ENCODE results near the gene PDE8A. TPM values are rescaled to one million over a fixed set of nuclear protein-coding genes. Genes with fewer than 3 reads are reported as not detected.

Gene PDE8A
- total and polyA plus RNA-seq, 4 donors: 11.2 to 47.5 (median 16.6) TPM

GRCh38 chr15:85162237-85162636, 180.6 kb downstream of the PDE8A start:
- TF ChIP-seq HNF4A (conservative IDR thresholded peaks at IDR 0.05): no peak
- TF ChIP-seq, protein P1, sequence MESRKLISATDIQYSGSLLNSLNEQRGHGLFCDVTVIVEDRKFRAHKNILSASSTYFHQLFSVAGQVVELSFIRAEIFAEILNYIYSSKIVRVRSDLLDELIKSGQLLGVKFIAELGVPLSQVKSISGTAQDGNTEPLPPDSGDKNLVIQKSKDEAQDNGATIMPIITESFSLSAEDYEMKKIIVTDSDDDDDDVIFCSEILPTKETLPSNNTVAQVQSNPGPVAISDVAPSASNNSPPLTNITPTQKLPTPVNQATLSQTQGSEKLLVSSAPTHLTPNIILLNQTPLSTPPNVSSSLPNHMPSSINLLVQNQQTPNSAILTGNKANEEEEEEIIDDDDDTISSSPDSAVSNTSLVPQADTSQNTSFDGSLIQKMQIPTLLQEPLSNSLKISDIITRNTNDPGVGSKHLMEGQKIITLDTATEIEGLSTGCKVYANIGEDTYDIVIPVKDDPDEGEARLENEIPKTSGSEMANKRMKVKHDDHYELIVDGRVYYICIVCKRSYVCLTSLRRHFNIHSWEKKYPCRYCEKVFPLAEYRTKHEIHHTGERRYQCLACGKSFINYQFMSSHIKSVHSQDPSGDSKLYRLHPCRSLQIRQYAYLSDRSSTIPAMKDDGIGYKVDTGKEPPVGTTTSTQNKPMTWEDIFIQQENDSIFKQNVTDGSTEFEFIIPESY (IDR thresholded peaks at IDR 0.05): no peak
- TF ChIP-seq RXRA (IDR thresholded peaks at IDR 0.05): no peak
- no peak for TF ChIP-seq FOXA1 (IDR thresholded peaks at IDR 0.05)
- TF ChIP-seq, protein P2, sequence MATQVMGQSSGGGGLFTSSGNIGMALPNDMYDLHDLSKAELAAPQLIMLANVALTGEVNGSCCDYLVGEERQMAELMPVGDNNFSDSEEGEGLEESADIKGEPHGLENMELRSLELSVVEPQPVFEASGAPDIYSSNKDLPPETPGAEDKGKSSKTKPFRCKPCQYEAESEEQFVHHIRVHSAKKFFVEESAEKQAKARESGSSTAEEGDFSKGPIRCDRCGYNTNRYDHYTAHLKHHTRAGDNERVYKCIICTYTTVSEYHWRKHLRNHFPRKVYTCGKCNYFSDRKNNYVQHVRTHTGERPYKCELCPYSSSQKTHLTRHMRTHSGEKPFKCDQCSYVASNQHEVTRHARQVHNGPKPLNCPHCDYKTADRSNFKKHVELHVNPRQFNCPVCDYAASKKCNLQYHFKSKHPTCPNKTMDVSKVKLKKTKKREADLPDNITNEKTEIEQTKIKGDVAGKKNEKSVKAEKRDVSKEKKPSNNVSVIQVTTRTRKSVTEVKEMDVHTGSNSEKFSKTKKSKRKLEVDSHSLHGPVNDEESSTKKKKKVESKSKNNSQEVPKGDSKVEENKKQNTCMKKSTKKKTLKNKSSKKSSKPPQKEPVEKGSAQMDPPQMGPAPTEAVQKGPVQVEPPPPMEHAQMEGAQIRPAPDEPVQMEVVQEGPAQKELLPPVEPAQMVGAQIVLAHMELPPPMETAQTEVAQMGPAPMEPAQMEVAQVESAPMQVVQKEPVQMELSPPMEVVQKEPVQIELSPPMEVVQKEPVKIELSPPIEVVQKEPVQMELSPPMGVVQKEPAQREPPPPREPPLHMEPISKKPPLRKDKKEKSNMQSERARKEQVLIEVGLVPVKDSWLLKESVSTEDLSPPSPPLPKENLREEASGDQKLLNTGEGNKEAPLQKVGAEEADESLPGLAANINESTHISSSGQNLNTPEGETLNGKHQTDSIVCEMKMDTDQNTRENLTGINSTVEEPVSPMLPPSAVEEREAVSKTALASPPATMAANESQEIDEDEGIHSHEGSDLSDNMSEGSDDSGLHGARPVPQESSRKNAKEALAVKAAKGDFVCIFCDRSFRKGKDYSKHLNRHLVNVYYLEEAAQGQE (IDR thresholded peaks at IDR 0.05): no peak
- no peak for TF ChIP-seq YY1 (IDR thresholded peaks at IDR 0.05)
- TF ChIP-seq TAF1 (conservative IDR thresholded peaks at IDR 0.05): no peak
- no peak for TF ChIP-seq HNF4G (IDR thresholded peaks at IDR 0.05)
- no peak for TF ChIP-seq EGR1 (IDR thresholded peaks at IDR 0.05; ENCODE audit: low read depth in 2 of 2)
- TF ChIP-seq MAX (IDR thresholded peaks at IDR 0.05): no peak
- TF ChIP-seq SP1 (IDR thresholded peaks at IDR 0.05): no peak
- no peak for TF ChIP-seq RAD21 (IDR thresholded peaks at IDR 0.05)
- TF ChIP-seq FOXA2 (IDR thresholded peaks at IDR 0.05): no peak
- no peak for DNase-seq (ENCODE audit: low spot score)
- no peaks in the 10 kb centered on the region for H3K27me3 ChIP-seq (ENCODE audit: control insufficient read depth in 4 of 4, insufficient read depth in 4 of 4, low read length in 3 of 4)
- H3K36me3 ChIP-seq (ENCODE audit: control insufficient read depth in 4 of 4, insufficient read depth in 3 of 4, low read depth in 1 of 4, low read length in 3 of 4): no peaks in the 10 kb centered on the region
- peaks cover 0 to 2% (median 0%) of the 10 kb centered on the region in 4 donors for H3K9me3 ChIP-seq (ENCODE audit: control insufficient read depth in 4 of 4, low read length in 3 of 4)
- H3K9ac ChIP-seq (ENCODE audit: low read depth in 1 of 2, low read length in 2 of 2): no peak overlapping the region
- H3K4me1 ChIP-seq (ENCODE audit: control insufficient read depth in 4 of 4, insufficient read depth in 4 of 4, low read length in 3 of 4): no peaks in the 10 kb centered on the region
- no peak overlapping the region for H3K27ac ChIP-seq (ENCODE audit: low read depth in 1 of 2, low read length in 2 of 2)
- H3K4me3 ChIP-seq (ENCODE audit: low read depth in 1 of 3, low read length in 3 of 3): no peak overlapping the region
- 94% methylated on average over 1 of the region's 1 CpG for WGBS

DNA sequence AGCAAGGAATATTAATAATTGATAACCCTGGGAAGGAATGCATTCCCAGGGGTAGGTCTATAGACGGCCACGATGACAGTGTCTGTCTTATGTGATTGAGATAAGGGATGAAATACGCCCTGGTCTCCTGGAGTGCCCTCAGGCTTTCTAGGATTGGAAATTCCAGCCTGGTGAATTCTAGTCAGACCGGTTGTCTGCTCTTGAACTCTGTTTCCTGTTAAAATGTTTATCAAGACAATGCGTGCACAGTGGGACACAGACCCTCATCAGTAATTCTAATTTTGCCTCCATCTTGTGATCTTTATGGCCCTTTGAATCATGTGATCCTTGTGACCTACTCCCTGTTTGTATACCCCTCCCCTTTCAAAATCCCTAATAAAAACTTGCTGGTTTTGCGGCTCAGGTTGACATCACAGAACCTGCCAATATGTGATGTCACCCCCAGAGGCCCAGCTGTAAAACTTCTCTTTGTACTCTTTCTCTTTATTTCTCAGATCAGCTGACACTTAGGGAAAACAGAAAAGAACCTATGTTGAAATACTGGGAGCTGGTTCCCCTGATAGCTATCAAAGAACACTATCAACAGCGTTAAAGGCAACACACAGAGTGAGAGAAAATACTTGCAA, 183.3 kb downstream of the PDE8A start:
- H3K27ac ChIP-seq (ENCODE audit: low read depth in 1 of 2, low read length in 2 of 2): no peak overlapping the region
- H3K9ac ChIP-seq (ENCODE audit: low read depth in 1 of 2, low read length in 2 of 2): no peak overlapping the region
- H3K4me1 ChIP-seq (ENCODE audit: control insufficient read depth in 4 of 4, insufficient read depth in 4 of 4, low read length in 3 of 4): peaks cover 0 to 8% (median 2%) of the 10 kb centered on the region in 4 donors
- H3K9me3 ChIP-seq (ENCODE audit: control insufficient read depth in 4 of 4, low read length in 3 of 4): peaks cover 0 to 2% (median 0%) of the 10 kb centered on the region in 4 donors
- DNase-seq (ENCODE audit: low spot score): no peak
- TF ChIP-seq, protein P2 (IDR thresholded peaks at IDR 0.05): no peak
- TF ChIP-seq RAD21 (IDR thresholded peaks at IDR 0.05): no peak
- no peak for TF ChIP-seq RXRA (IDR thresholded peaks at IDR 0.05)
- TF ChIP-seq YY1 (IDR thresholded peaks at IDR 0.05): no peak
- TF ChIP-seq MAX (IDR thresholded peaks at IDR 0.05): no peak
- TF ChIP-seq HNF4G (IDR thresholded peaks at IDR 0.05): no peak
- no peak for TF ChIP-seq GABPA (IDR thresholded peaks at IDR 0.05 in 1 of 2, conservative IDR thresholded peaks at IDR 0.05 in 1 of 2)
- TF ChIP-seq NR2F2 (IDR thresholded peaks at IDR 0.05): no peak
- TF ChIP-seq HNF4A (conservative IDR thresholded peaks at IDR 0.05): no peak
- no peaks in the 10 kb centered on the region for H3K27me3 ChIP-seq (ENCODE audit: control insufficient read depth in 4 of 4, insufficient read depth in 4 of 4, low read length in 3 of 4)
- no peak overlapping the region for H3K4me3 ChIP-seq (ENCODE audit: low read depth in 1 of 3, low read length in 3 of 3)
- H3K36me3 ChIP-seq (ENCODE audit: control insufficient read depth in 4 of 4, insufficient read depth in 3 of 4, low read depth in 1 of 4, low read length in 3 of 4): no peaks in the 10 kb centered on the region
- WGBS: 68% methylated on average over 7 of the region's 7 CpGs
